Fibroblast of lung (primary cell): Measurements from ENCODE around the gene CBFA2T3. TPM values are rescaled to one million over a fixed set of nuclear protein-coding genes. Genes with fewer than 3 reads are reported as not detected.

Experiments used
- DNase-seq, 2 donors: peaks; one replicate each; pipeline versions ENCODE4 v3.0.0 to v3.0.0-alpha.2; 2010; ENCODE audit warnings: low read depth in 2 of 2
- H2AFZ ChIP-seq: 2 replicates; pipeline ENCODE4 v1.5.1; 2012; ENCODE audit warnings: low read length, control low read depth, inconsistent platforms
- H3K27ac ChIP-seq: 2 replicates; pipeline ENCODE4 v1.5.1; 2011; ENCODE audit warnings: low read length, control low read depth; ENCODE audit not compliant: insufficient read depth
- H3K27me3 ChIP-seq: 2 replicates; pipeline ENCODE4 v1.5.1; 2011; ENCODE audit warnings: mild to moderate bottlenecking, low read length; ENCODE audit not compliant: control insufficient read depth, insufficient read depth
- H3K36me3 ChIP-seq: 2 replicates; pipeline ENCODE4 v1.5.1; 2011; ENCODE audit warnings: low read length; ENCODE audit not compliant: control insufficient read depth, insufficient read depth
- H3K4me1 ChIP-seq: 2 replicates; pipeline ENCODE4 v1.5.1; 2011; ENCODE audit warnings: low read length; ENCODE audit not compliant: control insufficient read depth, insufficient read depth; ENCODE audit errors: extremely low read depth
- H3K4me2 ChIP-seq: 2 replicates; pipeline ENCODE4 v1.5.1; 2011; ENCODE audit warnings: low read length, control low read depth; ENCODE audit not compliant: insufficient read depth; ENCODE audit errors: extremely low read depth
- H3K4me3 ChIP-seq, 4 experiments: fragments of 200-600 bp in 1 of 4; sonication (generic) in 1 of 4; replicated peaks in 1 of 4; 2 replicates each; pipeline ENCODE4 v1.5.1; 2011 to 2016; ENCODE audit warnings: low read length in 4 of 4, low read depth in 3 of 4, mild to moderate bottlenecking in 3 of 4, control low read depth in 2 of 4, inconsistent platforms in 1 of 4, mixed read lengths in 1 of 4; ENCODE audit not compliant: insufficient read depth in 1 of 4; ENCODE audit errors: control extremely low read depth in 1 of 4
- H3K79me2 ChIP-seq: 2 replicates; pipeline ENCODE4 v1.5.1; 2012; ENCODE audit warnings: mild to moderate bottlenecking, low read length, inconsistent platforms; ENCODE audit not compliant: control insufficient read depth, insufficient read depth
- H3K9ac ChIP-seq: 2 replicates; pipeline ENCODE4 v1.5.1; 2011; ENCODE audit warnings: mild to moderate bottlenecking, low read length, control low read depth; ENCODE audit not compliant: insufficient read depth
- H3K9me3 ChIP-seq: 2 replicates; pipeline ENCODE4 v1.5.1; 2012; ENCODE audit warnings: low read depth, low read length; ENCODE audit not compliant: control insufficient read depth, insufficient read depth
- H4K20me1 ChIP-seq: 2 replicates; pipeline ENCODE4 v1.5.1; 2011; ENCODE audit warnings: low read length; ENCODE audit not compliant: control insufficient read depth, insufficient read depth; ENCODE audit errors: extremely low read depth
- EZH2 ChIP-seq: IDR thresholded peaks from 2 replicates; pipeline ENCODE4 v1.5.1; 2012; ENCODE audit warnings: low read length, control low read depth, mild to moderate bottlenecking; ENCODE audit errors: missing control alignments
- polyA plus RNA-seq, 2 donors: library from polyadenylated mRNA; depleted of rRNA in 1 of 2; stranded (reverse) in 1 of 2; unstranded in 1 of 2; fragments of >200 nt; gene quantifications; 2 replicates each; pipeline ENCODE4 v1.2.1, GENCODE V29; 2011 to 2012; ENCODE audit warnings: missing spikeins in 1 of 2
- total RNA-seq: library from RNA; depleted of rRNA; stranded (reverse); fragments of >200 nt; gene quantifications from 2 replicates; pipeline ENCODE4 v1.2.1, GENCODE V29; 2014
- TF ChIP-seq, protein P1 (sequence below), 2 donors: IDR thresholded peaks in 1 of 2; conservative IDR thresholded peaks in 1 of 2; 1 replicate in 1 of 2; 2 replicates in 1 of 2; pipeline ENCODE4 v1.5.1; 2011 to 2012; ENCODE audit warnings: low read length in 2 of 2, control low read depth in 1 of 2, inconsistent platforms in 1 of 2, low read depth in 1 of 2, mild to moderate bottlenecking in 1 of 2

CBFA2T3 gene
- total and polyA plus RNA-seq, 2 donors (not counting 1 experiment from before 2014, with no cell fraction given): under 0.01 to 0.05 TPM

DNA sequence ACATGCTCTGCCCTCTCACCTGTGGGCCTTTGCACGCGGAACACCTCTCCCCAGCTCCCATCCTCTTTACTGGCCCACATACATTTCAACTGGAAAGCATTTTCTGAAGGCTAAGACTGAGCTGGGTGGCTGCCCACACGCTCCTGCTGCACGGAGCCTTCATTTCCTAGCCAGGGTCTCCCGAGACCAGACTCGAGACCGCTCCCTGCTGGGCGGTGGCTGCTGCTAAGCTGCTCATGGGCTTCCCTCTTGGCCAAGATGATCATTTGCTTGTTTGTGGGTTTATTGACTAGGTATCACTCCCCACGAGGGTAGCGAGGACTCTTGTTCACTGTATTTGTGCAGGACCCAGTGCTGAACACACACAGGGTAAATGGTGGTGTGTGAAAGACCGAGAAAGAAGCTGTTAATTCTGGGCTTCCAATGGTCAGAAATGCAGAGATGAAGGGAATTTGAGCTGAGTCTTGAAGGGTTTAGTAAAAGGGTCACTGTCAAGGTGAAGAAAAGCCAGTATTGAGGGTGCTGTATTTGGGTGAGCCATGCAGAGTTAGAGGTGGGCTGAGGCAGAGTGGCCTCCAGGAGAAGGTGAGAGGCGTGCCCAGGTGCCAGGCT is 119.2 kb downstream of the CBFA2T3 start:
- peak overlapping the region; percentile 90 to 97 (median 92) for H3K4me3 ChIP-seq
- peak; percentile 66 to 76 for DNase-seq
- H4K20me1 ChIP-seq: no peaks in the 10 kb centered on the region
- H3K9ac ChIP-seq: peak overlapping the region; percentile 71
- H2AFZ ChIP-seq: no peak overlapping the region
- peaks cover 5% of the 10 kb centered on the region for H3K79me2 ChIP-seq
- H3K9me3 ChIP-seq: no peaks in the 10 kb centered on the region
- peaks cover 7% of the 10 kb centered on the region for H3K36me3 ChIP-seq
- H3K4me2 ChIP-seq: peak overlapping the region; percentile 55
- TF ChIP-seq, protein P1, sequence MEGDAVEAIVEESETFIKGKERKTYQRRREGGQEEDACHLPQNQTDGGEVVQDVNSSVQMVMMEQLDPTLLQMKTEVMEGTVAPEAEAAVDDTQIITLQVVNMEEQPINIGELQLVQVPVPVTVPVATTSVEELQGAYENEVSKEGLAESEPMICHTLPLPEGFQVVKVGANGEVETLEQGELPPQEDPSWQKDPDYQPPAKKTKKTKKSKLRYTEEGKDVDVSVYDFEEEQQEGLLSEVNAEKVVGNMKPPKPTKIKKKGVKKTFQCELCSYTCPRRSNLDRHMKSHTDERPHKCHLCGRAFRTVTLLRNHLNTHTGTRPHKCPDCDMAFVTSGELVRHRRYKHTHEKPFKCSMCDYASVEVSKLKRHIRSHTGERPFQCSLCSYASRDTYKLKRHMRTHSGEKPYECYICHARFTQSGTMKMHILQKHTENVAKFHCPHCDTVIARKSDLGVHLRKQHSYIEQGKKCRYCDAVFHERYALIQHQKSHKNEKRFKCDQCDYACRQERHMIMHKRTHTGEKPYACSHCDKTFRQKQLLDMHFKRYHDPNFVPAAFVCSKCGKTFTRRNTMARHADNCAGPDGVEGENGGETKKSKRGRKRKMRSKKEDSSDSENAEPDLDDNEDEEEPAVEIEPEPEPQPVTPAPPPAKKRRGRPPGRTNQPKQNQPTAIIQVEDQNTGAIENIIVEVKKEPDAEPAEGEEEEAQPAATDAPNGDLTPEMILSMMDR (conservative IDR thresholded peaks at IDR 0.05 in 1 of 2, IDR thresholded peaks at IDR 0.05 in 1 of 2; ENCODE audit: low read depth in 1 of 2, low read length in 2 of 2): peak; percentile 73 to 89
- no peak for TF ChIP-seq EZH2
- H3K27me3 ChIP-seq: no peaks in the 10 kb centered on the region
- peaks cover 4% of the 10 kb centered on the region for H3K4me1 ChIP-seq
- no peak overlapping the region for H3K27ac ChIP-seq

DNA sequence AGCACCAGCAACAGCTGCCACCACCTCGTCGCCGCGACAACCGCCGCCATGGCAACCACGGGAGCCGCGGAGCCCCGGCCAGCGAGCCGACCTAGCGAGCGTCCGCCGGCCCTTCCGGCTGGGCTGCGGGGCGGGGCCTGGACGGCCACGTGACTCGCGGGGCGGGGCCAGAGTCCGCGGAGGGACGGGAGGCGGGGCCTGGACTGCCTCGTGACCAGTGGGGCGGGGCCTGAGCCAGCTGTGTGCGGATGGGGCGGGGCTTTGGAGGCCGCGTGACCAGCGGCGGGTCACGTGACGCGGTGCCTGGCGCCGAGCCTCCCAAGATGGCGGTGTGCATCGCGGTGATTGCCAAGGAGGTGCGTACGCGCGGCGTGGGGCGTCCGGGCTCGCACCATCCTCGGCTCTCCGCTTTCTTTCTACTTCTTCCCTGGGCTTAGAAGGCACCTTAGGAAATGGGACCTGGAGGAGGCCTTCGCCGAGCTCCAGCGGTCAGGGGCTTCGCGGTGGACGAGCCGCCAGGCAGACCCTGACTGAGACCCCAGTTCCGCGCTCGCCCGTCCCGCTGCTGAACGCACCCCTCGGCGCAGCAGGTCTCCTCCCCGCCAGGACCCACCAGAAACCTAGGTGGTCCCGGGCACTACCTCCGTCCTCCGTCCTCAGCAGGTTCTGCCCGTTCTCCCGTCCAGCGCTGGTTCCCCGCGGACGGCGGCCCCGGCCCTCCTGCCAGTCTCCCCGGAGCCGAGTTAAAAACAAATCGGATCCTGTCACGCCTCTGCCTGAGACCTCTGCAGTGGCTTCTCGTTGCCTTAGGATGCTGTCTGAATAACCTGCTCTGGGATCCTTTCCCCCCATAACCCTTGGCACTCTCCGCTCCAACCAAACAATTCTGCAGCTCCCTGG is 119.9 kb downstream of the CBFA2T3 start, which contains the start of the genes GALNS and TRAPPC2L:
Gene GALNS (minus strand): TSS at position 120 of the 900 bp plus-strand sequence. CDS start 70 bp downstream, at position 50.
Gene TRAPPC2L (plus strand): TSS at position 300 of the 900 bp plus-strand sequence. CDS start 24 bp downstream, at position 324.
- H3K27me3 ChIP-seq: no peaks in the 10 kb centered on the region
- peaks cover 5% of the 10 kb centered on the region for H3K79me2 ChIP-seq
- peak within 1 kb of the TSS; percentile 90 to 97 (median 92) for H3K4me3 ChIP-seq
- H2AFZ ChIP-seq: peak within 1 kb of the TSS; percentile 89
- H3K9me3 ChIP-seq: no peaks in the 10 kb centered on the region
- peak within 1 kb of the TSS; percentile 86 for H3K4me2 ChIP-seq
- TF ChIP-seq, protein P1 (conservative IDR thresholded peaks at IDR 0.05 in 1 of 2, IDR thresholded peaks at IDR 0.05 in 1 of 2; ENCODE audit: low read depth in 1 of 2, low read length in 2 of 2): no peak
- no peak for TF ChIP-seq EZH2
- peaks cover 4% of the 10 kb centered on the region for H3K4me1 ChIP-seq
- peaks cover 4% of the 10 kb centered on the region for H3K36me3 ChIP-seq
- peak within 1 kb of the TSS; percentile 71 for H3K9ac ChIP-seq
- no peaks in the 10 kb centered on the region for H4K20me1 ChIP-seq
- peak within 1 kb of the TSS; percentile 53 for H3K27ac ChIP-seq
- DNase-seq: peak; percentile 82 to 95
